CD4-positive, alpha-beta T cell treated with Interferon alpha-2 for 1 hour (primary cell): Measurements from ENCODE around the gene IL1RN.
"Not testable (repeated sequence)": the region's sequence is repeated elsewhere in the genome, so short reads cannot be mapped to it uniquely, and the experiment has no call there.

Source experiments
- DNase-seq, 2 donors: peaks; one replicate each; pipeline ENCODE4 v3.0.0-alpha.2; 2020 to 2022

Gene IL1RN

DNA sequence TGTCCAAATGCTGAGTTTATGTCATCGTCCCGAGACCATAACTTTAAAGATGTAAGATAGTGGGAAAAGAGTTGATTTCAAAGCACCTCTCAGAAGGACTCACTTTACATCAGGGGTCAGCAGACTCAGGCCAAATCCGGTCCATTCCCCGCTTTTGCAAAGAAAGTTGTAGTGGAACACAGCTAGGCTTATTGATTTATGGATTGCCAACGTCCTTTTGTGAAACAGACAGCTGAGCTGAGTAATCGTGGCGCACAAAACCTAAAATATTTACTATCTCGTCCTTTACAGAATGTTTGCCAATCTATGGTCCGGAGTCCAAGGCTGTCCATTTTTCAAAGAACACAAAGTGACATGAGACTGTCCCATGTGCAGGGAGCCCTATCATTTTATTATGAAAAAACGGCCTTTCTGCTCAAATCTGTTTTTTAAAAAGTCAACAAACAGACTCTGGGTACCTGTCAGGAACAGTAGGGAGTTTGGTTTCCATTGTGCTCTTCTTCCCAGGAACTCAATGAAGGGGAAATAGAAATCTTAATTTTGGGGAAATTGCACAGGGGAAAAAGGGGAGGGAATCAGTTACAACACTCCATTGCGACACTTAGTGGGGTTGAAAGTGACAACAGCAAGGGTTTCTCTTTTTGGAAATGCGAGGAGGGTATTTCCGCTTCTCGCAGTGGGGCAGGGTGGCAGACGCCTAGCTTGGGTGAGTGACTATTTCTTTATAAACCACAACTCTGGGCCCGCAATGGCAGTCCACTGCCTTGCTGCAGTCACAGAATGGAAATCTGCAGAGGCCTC lies at the start of gene IL1RN:
IL1RN (plus strand) TSS at position 754 of the 801 bp plus-strand sequence; CDS start at position 781, 27 bp downstream.
- peak; percentile 41 to 78 for DNase-seq

- DNase-seq = no peak
Measured at GRCh38 chr2:113077921-113078320, 49.5 kb upstream of the IL1RN start.

- no peak for DNase-seq
Measured at GRCh38 chr2:113078350-113078839, 49.0 kb upstream of the IL1RN start.

DNA sequence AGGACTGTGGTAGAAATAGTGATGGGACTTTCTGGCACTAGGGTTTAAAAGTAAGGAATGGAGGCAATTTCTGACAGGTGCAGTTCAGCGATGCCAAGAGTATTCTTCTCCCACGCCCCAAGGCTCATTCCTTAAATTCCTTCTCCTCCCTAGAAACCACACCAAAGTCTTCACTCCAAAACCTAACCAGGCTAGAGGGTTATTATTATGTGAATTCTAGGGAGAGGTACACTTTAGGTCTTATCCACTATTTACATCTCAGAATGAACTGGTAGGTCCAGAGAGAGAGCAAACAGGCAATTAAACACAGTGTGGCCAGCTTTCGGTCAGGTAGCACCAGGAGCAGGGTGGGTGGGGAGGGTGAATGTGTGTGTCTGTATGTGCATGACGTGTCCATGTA lies 48.3 kb upstream of the IL1RN start:
- no peak for DNase-seq

GRCh38 chr2:113080134-113080533 lies 47.3 kb upstream of the IL1RN start:
- DNase-seq = peak; percentile 25 to 43

GRCh38 chr2:113081488-113082210 lies 45.7 kb upstream of the IL1RN start:
- no peak for DNase-seq

DNA sequence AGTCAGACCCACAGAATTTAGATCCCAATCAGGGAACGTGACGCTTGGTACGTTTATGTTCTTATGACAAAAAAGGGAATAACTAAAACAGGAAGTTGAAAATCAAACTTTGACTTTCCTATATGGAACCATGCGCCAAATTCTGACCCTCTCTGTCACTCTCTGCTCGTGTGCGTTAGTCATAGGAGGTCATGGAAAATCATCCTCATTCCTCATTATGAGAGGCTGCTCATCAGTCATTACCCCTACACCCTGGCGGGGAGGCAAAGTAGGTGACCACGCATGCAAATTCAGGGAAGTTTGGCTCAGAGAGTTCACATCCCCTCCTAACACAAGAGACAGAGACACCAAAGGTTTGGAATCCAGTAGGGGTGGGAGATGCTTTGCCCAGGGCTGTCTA lies 44.1 kb upstream of the IL1RN start:
- DNase-seq = peak in 1 of 2 donors; percentile 34

DNA sequence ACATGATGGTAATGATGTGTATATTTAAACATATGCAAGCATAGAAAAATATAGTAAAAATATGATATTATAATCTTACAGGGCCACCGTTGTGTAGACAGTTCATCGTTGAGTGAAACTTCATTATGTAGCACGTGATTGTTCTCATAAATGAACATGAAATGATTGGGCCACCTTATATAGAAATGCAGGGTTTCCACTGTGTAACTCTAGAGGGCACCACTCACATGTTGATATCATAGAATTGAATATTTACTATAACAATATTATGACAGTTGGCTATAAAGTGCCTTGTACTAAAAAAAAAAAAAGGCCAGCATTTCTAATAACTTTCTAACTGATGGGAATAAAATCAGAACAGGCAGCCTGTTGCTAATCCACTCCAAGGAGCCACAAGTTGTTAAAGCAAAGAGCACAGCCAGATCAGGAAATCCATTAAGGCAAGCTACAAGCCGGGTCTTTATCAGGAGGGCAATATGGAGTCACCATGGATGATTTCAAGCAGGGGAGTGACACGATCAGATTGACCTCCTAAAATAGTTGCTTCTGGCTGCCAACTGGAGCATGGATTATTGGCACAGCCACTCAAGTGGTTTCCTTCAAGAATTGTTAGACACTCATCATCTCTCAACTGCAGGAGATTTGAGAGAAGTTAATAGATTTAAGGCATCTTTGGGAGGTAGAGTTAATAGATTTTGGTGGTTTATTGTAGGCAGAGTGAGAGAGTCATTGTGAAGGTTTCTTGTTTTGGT lies 43.0 kb upstream of the IL1RN start:
- peak in 1 of 2 donors; percentile 34 for DNase-seq

GRCh38 chr2:113085542-113085941 lies 41.9 kb upstream of the IL1RN start:
- no peak for DNase-seq

GRCh38 chr2:113088213-113088992 lies 39.0 kb upstream of the IL1RN start:
- DNase-seq = no peak

- DNase-seq = no peak
Measured at GRCh38 chr2:113089916-113090315, 37.5 kb upstream of the IL1RN start.

DNA sequence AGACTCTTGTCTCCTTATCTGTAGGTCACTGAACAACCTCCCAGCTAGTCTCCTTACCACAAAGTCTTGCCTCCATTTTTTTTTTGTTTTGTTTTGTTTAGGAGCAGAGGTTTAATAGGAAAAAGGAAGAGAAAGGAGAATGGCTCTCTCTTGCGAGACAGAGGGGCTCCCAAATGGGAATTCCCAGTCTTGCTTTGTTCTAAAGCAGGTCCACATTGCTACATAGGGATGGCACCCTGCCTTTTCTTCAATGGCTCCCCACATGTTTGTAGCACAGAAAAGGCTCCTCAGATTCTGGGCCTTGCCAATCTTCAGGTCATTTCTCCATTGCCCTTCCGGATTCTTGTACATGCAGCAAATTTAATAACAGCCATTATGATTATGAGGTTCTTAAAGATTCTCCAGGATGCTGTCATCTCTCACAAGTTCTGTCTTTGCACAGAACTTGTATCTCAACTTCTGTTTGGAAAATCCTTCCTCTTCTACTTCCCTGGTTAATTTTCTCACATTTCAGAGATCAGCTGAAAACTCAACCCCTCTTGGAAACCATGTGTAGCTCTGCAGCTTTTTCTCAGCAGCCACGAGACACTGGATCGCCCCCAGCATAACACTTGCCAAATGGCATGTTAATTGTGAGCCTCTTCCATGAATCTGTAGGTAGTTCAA lies 36.0 kb upstream of the IL1RN start:
- no peak for DNase-seq

- DNase-seq = no peak
Measured at GRCh38 chr2:113092864-113093612, 34.4 kb upstream of the IL1RN start.

GRCh38 chr2:113093613-113093977 lies 33.8 kb upstream of the IL1RN start:
- DNase-seq = no peak

- DNase-seq = not testable (repeated sequence)
Measured at GRCh38 chr2:113096306-113096705, 31.1 kb upstream of the IL1RN start.

GRCh38 chr2:113096842-113097618 lies 30.4 kb upstream of the IL1RN start:
- DNase-seq = not testable (repeated sequence)

DNA sequence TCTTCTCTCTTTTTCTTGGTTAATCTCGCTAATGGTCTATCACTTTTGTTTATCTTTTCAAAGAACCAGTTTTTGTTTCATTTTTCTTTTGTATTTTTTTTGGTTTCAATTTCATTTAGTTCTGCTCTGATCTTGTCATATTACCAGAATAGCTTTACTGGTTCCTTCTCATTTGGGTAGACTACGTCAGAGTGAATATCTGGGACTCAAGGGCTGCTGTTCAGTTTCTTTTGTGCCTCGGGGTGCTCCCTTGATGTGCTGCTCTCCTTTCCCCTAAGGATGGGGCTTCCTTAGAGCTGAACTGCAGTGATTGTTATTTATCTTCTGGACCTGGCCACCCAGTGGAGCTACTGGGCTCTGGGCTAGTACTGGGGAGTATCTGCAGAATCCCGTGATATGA lies 29.4 kb upstream of the IL1RN start:
- DNase-seq = peak; percentile 15 to 59

- no peak for DNase-seq
Measured at GRCh38 chr2:113098532-113098931, 28.9 kb upstream of the IL1RN start.

- no peak for DNase-seq
Measured at GRCh38 chr2:113102133-113102532, 25.3 kb upstream of the IL1RN start.

DNA sequence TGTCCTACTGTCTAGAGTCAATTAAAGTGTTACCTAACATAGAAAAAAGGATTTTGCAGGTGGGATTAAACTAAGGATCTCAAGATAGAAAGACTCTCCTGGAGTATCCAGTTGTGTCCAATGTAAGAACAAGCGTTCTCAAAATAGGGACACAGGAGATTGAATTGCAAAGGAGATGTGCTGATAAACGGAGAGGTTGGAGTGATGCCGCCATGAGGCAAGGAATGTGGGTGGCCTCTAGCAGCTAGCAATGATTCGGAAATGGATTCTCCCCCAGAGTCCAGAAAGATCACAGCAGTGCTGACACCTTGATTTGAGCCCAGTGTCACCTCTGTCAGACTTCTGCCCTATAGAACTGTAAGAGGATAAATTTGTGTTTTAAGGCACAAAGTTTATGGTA lies 24.1 kb upstream of the IL1RN start:
- DNase-seq = no peak
